ENCODE data around the gene NDUFV3. TPM values are rescaled to one million over a fixed set of nuclear protein-coding genes. Genes with fewer than 3 reads are reported as not detected.

The NDUFV3 gene
- polyA plus RNA-seq, 1 of the 3 experiments (the other 2 are of a cell fraction), result 32.9 TPM

DNA sequence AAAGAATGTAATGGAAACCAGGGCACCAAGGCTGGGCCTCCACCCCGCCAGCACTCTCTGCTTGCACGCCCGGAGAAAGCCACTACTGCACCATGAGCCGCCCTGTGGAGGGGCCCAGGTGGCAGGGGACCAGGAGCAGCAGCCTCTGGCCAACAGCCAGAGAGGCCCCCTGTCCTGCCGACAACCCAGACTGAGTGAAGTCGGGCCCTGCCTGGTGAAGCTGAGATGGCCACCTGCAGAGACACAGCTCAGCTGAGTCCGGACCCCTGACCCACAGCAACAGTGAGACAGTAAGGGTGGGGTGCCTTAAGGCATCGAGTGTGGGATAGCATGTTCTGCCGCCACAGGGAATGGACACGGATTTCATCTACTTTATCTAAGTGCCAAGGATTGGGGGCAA, 42.6 kb upstream of the NDUFV3 start:
- Histone ChIP-seq H4K20me1 (ENCODE audit: insufficient read depth) (peaks cover 8% of the 10 kb centered on the region; the same call in 1 of the 2 replicates), H3K9ac (no peak overlapping the region), H3K36me3 (replicated peaks in 1 of 2; ENCODE audit: control insufficient read depth in 1 of 2, insufficient read depth in 2 of 2, low read length in 1 of 2) (peaks cover 4 to 75% of the 10 kb centered on the region in 2 experiments), H3F3A (replicated peaks; ENCODE audit: insufficient read depth) (no peaks in the 10 kb centered on the region), H3K4me1 (ENCODE audit: control insufficient read depth in 1 of 2, insufficient read depth in 2 of 2, low read depth in 1 of 2, low read length in 1 of 2) (no peaks in the 10 kb centered on the region), H2AFZ (ENCODE audit: low read depth) (no peak overlapping the region), H3K27ac (ENCODE audit: low read depth in 2 of 2, low read length in 1 of 2) (no peak overlapping the region), H3K9me3 (no peaks in the 10 kb centered on the region), H3K4me3 (ENCODE audit: low read depth in 2 of 2, low read length in 1 of 2) (no peak overlapping the region), H3K9me2 (no peaks in the 10 kb centered on the region), H3K27me3 (ENCODE audit: insufficient read depth) (no peaks in the 10 kb centered on the region), H3K79me2 (ENCODE audit: insufficient read depth) (peaks cover 19% of the 10 kb centered on the region; the same call in 1 of the 2 replicates), H3K4me2 (no peak overlapping the region)
- ChIA-PET POLR2A (no interaction called here), CTCF (no interaction called here)
- no peak for DNase-seq
- WGBS (ENCODE audit: low lambda C conversion rate), result 92% methylated on average over 2 of the region's 10 CpGs
- TF ChIP-seq TEAD4 (IDR thresholded peaks at IDR 0.05; ENCODE audit: borderline replicate concordance, insufficient read depth) (no peak), MEF2A (IDR thresholded peaks at IDR 0.05; ENCODE audit: borderline replicate concordance, low read depth) (no peak), FOXJ3 (CRISPR knock-in tag; IDR thresholded peaks at IDR 0.05) (no peak), NFIC (IDR thresholded peaks at IDR 0.05; ENCODE audit: borderline replicate concordance) (no peak), GABPA (IDR thresholded peaks at IDR 0.05; ENCODE audit: low read depth) (no peak), JUND (IDR thresholded peaks at IDR 0.05) (no peak), SIN3A (IDR thresholded peaks at IDR 0.05; ENCODE audit: borderline replicate concordance, low read depth, low read length) (no peak), EZH2phosphoT487 (IDR thresholded peaks at IDR 0.05; ENCODE audit: borderline replicate concordance, low read depth) (no peak), USF2 (IDR thresholded peaks at IDR 0.05; ENCODE audit: borderline replicate concordance, low read depth, low read length) (no peak), SMC3 (IDR thresholded peaks at IDR 0.05; ENCODE audit: low read depth, low read length) (no peak), MXI1 (IDR thresholded peaks at IDR 0.05; ENCODE audit: low read depth, low read length) (no peak), FOXM1 (IDR thresholded peaks at IDR 0.05; ENCODE audit: low read depth) (no peak), POLR2AphosphoS5 (IDR thresholded peaks at IDR 0.05; ENCODE audit: low read depth, low read length) (no peak), RXRA (IDR thresholded peaks at IDR 0.05; ENCODE audit: borderline replicate concordance, low read depth) (no peak), USF1 (IDR thresholded peaks at IDR 0.05; ENCODE audit: borderline replicate concordance, low read depth) (no peak), RCOR1 (IDR thresholded peaks at IDR 0.05; ENCODE audit: low read length) (no peak)
- TF ChIP-seq, protein P1, sequence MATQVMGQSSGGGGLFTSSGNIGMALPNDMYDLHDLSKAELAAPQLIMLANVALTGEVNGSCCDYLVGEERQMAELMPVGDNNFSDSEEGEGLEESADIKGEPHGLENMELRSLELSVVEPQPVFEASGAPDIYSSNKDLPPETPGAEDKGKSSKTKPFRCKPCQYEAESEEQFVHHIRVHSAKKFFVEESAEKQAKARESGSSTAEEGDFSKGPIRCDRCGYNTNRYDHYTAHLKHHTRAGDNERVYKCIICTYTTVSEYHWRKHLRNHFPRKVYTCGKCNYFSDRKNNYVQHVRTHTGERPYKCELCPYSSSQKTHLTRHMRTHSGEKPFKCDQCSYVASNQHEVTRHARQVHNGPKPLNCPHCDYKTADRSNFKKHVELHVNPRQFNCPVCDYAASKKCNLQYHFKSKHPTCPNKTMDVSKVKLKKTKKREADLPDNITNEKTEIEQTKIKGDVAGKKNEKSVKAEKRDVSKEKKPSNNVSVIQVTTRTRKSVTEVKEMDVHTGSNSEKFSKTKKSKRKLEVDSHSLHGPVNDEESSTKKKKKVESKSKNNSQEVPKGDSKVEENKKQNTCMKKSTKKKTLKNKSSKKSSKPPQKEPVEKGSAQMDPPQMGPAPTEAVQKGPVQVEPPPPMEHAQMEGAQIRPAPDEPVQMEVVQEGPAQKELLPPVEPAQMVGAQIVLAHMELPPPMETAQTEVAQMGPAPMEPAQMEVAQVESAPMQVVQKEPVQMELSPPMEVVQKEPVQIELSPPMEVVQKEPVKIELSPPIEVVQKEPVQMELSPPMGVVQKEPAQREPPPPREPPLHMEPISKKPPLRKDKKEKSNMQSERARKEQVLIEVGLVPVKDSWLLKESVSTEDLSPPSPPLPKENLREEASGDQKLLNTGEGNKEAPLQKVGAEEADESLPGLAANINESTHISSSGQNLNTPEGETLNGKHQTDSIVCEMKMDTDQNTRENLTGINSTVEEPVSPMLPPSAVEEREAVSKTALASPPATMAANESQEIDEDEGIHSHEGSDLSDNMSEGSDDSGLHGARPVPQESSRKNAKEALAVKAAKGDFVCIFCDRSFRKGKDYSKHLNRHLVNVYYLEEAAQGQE (IDR thresholded peaks at IDR 0.05; ENCODE audit: low read depth, low read length), result no peak
- TF ChIP-seq, protein P2, sequence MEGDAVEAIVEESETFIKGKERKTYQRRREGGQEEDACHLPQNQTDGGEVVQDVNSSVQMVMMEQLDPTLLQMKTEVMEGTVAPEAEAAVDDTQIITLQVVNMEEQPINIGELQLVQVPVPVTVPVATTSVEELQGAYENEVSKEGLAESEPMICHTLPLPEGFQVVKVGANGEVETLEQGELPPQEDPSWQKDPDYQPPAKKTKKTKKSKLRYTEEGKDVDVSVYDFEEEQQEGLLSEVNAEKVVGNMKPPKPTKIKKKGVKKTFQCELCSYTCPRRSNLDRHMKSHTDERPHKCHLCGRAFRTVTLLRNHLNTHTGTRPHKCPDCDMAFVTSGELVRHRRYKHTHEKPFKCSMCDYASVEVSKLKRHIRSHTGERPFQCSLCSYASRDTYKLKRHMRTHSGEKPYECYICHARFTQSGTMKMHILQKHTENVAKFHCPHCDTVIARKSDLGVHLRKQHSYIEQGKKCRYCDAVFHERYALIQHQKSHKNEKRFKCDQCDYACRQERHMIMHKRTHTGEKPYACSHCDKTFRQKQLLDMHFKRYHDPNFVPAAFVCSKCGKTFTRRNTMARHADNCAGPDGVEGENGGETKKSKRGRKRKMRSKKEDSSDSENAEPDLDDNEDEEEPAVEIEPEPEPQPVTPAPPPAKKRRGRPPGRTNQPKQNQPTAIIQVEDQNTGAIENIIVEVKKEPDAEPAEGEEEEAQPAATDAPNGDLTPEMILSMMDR (IDR thresholded peaks at IDR 0.05), result no peak

Measured in SK-N-SH (cell line).